ENCODE measurements around the gene RITA1. TPM values are rescaled to one million over a fixed set of nuclear protein-coding genes. Genes with fewer than 3 reads are reported as not detected.

Gene RITA1
- total and polyA plus RNA-seq, 10 of the 15 experiments (the other 5 are each of a cell fraction or from before 2014, with no cell fraction given) = 2.3 to 39.9 (median 24.8) TPM

GRCh38 chr12:113214895-113215400 is 29.4 kb downstream of the RITA1 start (continued):
- TF ChIP-seq NFIC (IDR thresholded peaks at IDR 0.05; ENCODE audit: low read depth, low read length) (peak; percentile 97), MAX (IDR thresholded peaks at IDR 0.05; ENCODE audit: low read depth, low read length) (no peak), ESRRA (IDR thresholded peaks at IDR 0.05; ENCODE audit: low read length) (no peak), POLR2A (IDR thresholded peaks at IDR 0.05; ENCODE audit: low read depth, low read length) (no peak), TCF7 (IDR thresholded peaks at IDR 0.05; ENCODE audit: borderline replicate concordance) (peak; percentile 52; the same call in 1 of the 2 replicates), TCF3 (IDR thresholded peaks at IDR 0.05; ENCODE audit: borderline replicate concordance, insufficient read depth, low read depth, low read length) (no peak), MTA2 (IDR thresholded peaks at IDR 0.05; ENCODE audit: low read depth) (peak; percentile 84), NR2C1 (IDR thresholded peaks at IDR 0.05) (no peak), EZH2 (IDR thresholded peaks at IDR 0.05; ENCODE audit: borderline replicate concordance, control insufficient read depth, low read depth, low read length) (no peak), GATAD2B (conservative IDR thresholded peaks at IDR 0.05; ENCODE audit: low read depth) (peak; percentile 83; the same call in 1 of the 2 replicates), NR2C2 (IDR thresholded peaks at IDR 0.05; ENCODE audit: borderline replicate concordance, control insufficient read depth, insufficient read length, low read depth) (no peak), HSF1 (IDR thresholded peaks at IDR 0.05; ENCODE audit: low read depth, low read length) (no peak), NR2F1 (conservative IDR thresholded peaks at IDR 0.05) (peak; percentile 81; the same call in 1 of the 2 replicates), TBL1XR1 (IDR thresholded peaks at IDR 0.05; ENCODE audit: low read depth, low read length) (no peak; the same call in 1 of the 2 replicates)
- TF ChIP-seq, protein P1, sequence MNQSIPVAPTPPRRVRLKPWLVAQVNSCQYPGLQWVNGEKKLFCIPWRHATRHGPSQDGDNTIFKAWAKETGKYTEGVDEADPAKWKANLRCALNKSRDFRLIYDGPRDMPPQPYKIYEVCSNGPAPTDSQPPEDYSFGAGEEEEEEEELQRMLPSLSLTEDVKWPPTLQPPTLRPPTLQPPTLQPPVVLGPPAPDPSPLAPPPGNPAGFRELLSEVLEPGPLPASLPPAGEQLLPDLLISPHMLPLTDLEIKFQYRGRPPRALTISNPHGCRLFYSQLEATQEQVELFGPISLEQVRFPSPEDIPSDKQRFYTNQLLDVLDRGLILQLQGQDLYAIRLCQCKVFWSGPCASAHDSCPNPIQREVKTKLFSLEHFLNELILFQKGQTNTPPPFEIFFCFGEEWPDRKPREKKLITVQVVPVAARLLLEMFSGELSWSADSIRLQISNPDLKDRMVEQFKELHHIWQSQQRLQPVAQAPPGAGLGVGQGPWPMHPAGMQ (IDR thresholded peaks at IDR 0.05; ENCODE audit: borderline replicate concordance) = no peak
- TF ChIP-seq, protein P2, sequence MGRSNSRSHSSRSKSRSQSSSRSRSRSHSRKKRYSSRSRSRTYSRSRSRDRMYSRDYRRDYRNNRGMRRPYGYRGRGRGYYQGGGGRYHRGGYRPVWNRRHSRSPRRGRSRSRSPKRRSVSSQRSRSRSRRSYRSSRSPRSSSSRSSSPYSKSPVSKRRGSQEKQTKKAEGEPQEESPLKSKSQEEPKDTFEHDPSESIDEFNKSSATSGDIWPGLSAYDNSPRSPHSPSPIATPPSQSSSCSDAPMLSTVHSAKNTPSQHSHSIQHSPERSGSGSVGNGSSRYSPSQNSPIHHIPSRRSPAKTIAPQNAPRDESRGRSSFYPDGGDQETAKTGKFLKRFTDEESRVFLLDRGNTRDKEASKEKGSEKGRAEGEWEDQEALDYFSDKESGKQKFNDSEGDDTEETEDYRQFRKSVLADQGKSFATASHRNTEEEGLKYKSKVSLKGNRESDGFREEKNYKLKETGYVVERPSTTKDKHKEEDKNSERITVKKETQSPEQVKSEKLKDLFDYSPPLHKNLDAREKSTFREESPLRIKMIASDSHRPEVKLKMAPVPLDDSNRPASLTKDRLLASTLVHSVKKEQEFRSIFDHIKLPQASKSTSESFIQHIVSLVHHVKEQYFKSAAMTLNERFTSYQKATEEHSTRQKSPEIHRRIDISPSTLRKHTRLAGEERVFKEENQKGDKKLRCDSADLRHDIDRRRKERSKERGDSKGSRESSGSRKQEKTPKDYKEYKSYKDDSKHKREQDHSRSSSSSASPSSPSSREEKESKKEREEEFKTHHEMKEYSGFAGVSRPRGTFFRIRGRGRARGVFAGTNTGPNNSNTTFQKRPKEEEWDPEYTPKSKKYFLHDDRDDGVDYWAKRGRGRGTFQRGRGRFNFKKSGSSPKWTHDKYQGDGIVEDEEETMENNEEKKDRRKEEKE (IDR thresholded peaks at IDR 0.05) = no peak
- TF ChIP-seq, protein P3, sequence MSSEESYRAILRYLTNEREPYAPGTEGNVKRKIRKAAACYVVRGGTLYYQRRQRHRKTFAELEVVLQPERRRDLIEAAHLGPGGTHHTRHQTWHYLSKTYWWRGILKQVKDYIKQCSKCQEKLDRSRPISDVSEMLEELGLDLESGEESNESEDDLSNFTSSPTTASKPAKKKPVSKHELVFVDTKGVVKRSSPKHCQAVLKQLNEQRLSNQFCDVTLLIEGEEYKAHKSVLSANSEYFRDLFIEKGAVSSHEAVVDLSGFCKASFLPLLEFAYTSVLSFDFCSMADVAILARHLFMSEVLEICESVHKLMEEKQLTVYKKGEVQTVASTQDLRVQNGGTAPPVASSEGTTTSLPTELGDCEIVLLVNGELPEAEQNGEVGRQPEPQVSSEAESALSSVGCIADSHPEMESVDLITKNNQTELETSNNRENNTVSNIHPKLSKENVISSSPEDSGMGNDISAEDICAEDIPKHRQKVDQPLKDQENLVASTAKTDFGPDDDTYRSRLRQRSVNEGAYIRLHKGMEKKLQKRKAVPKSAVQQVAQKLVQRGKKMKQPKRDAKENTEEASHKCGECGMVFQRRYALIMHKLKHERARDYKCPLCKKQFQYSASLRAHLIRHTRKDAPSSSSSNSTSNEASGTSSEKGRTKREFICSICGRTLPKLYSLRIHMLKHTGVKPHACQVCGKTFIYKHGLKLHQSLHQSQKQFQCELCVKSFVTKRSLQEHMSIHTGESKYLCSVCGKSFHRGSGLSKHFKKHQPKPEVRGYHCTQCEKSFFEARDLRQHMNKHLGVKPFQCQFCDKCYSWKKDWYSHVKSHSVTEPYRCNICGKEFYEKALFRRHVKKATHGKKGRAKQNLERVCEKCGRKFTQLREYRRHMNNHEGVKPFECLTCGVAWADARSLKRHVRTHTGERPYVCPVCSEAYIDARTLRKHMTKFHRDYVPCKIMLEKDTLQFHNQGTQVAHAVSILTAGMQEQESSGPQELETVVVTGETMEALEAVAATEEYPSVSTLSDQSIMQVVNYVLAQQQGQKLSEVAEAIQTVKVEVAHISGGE (CRISPR knock-in tag; IDR thresholded peaks at IDR 0.05) = no peak
